ENCODE data around the gene TTLL8. TPM values are rescaled to one million over a fixed set of nuclear protein-coding genes. Genes with fewer than 3 reads are reported as not detected.

TTLL8 gene
- total and polyA plus RNA-seq, 12 donors: not detected

- TF ChIP-seq POLR2A (IDR thresholded peaks at IDR 0.05): no peak
- no peak for TF ChIP-seq CTCF (IDR thresholded peaks at IDR 0.05)
- H3K9me3 ChIP-seq (replicated peaks in 1 of 3): no peaks in the 10 kb centered on the region
- DNase-seq: peak in 6 of 7 donors; percentile 23 to 55 (median 40)
- intact Hi-C loops (cut with DNase I): no loop called here
- H3K36me3 ChIP-seq (replicated peaks in 1 of 2): no peaks in the 10 kb centered on the region
- H3K4me3 ChIP-seq: no peak overlapping the region
- H3K4me1 ChIP-seq (replicated peaks in 1 of 2): peaks cover 48 to 63% of the 10 kb centered on the region in 2 donors
- no peaks in the 10 kb centered on the region for H3K27me3 ChIP-seq
- WGBS, 4 donors: 83 to 90% (median 85%) methylated on average over 5 to 8 of the region's 8 CpGs
- H3K27ac ChIP-seq: peak overlapping the region; percentile 65 to 96 (median 94)
Measured at GRCh38 chr22:49969751-49970527, 88.2 kb downstream of the TTLL8 start.

- WGBS, 4 donors: 95 to 99% (median 96%) methylated on average over 4 to 16 of the region's 16 CpGs
- H3K9me3 ChIP-seq (replicated peaks in 1 of 3): no peaks in the 10 kb centered on the region
- no peaks in the 10 kb centered on the region for H3K27me3 ChIP-seq
- H3K36me3 ChIP-seq (replicated peaks in 1 of 2): peaks cover 0 to 2% of the 10 kb centered on the region in 2 donors
- no peak overlapping the region for H3K4me3 ChIP-seq
- TF ChIP-seq POLR2A (IDR thresholded peaks at IDR 0.05) (no peak), CTCF (IDR thresholded peaks at IDR 0.05) (no peak)
- peak in 6 of 7 donors; percentile 30 to 59 (median 40) for DNase-seq
- intact Hi-C loops (cut with DNase I): no loop called here
- H3K4me1 ChIP-seq (replicated peaks in 1 of 2): peaks cover 57 to 72% of the 10 kb centered on the region in 2 donors
- H3K27ac ChIP-seq: peak overlapping the region in 4 of 5 donors; percentile 94 to 97 (median 95)
Measured at GRCh38 chr22:49968831-49969661, 89.1 kb downstream of the TTLL8 start.

Other genes starting within 250 kb of the TTLL8 start
- 10 to 100 TPM; 13.8 to 62.4 (median 26.3) TPM for gene BRD1, start 230.4 kb downstream of the TTLL8 start, total RNA-seq
- gene BRD1, start 230.4 kb downstream of the TTLL8 start, polyA plus RNA-seq: 10 to 100 TPM in 2 of 3 donors, 1 to 10 TPM in 1; 9.4 to 29.8 (median 26.9) TPM
- 1 to 10 TPM; 4.1 to 8.6 (median 6.1) TPM for gene ZBED4, start 204.5 kb downstream of the TTLL8 start, total RNA-seq
- 1 to 10 TPM; 2.1 to 5.1 (median 3.0) TPM for gene ZBED4, start 204.5 kb downstream of the TTLL8 start, polyA plus RNA-seq
- 10 to 100 TPM in 8 of 9 donors, 1 to 10 TPM in 1; 9.8 to 33.6 (median 22.3) TPM for gene ALG12, start 139.9 kb downstream of the TTLL8 start, total RNA-seq
- gene ALG12, start 139.9 kb downstream of the TTLL8 start, polyA plus RNA-seq: 10 to 100 TPM in 2 of 3 donors, 1 to 10 TPM in 1; 6.4 to 11.6 (median 11.3) TPM
- 10 to 100 TPM; 16.5 to 63.4 (median 45.4) TPM for gene CRELD2, start 139.7 kb downstream of the TTLL8 start, total RNA-seq
- 10 to 100 TPM; 14.5 to 28.1 (median 23.0) TPM for gene CRELD2, start 139.7 kb downstream of the TTLL8 start, polyA plus RNA-seq
- gene PIM3, start 97.5 kb downstream of the TTLL8 start, total RNA-seq: 10 to 100 TPM; 11.3 to 99.2 (median 54.7) TPM
- 10 to 100 TPM in 2 of 3 donors, 1 to 10 TPM in 1; 7.2 to 70.0 (median 42.0) TPM for gene PIM3, start 97.5 kb downstream of the TTLL8 start, polyA plus RNA-seq
- gene IL17REL, start 45.5 kb downstream of the TTLL8 start, total RNA-seq: not detected
- not detected for gene IL17REL, start 45.5 kb downstream of the TTLL8 start, polyA plus RNA-seq
- gene MLC1, start 27.1 kb upstream of the TTLL8 start, total RNA-seq: under 1 TPM in 1 of 9 donors, not detected in 8; 0.22 TPM
- under 1 TPM in 1 of 3 donors, not detected in 2; 0.03 TPM for gene MLC1, start 27.1 kb upstream of the TTLL8 start, polyA plus RNA-seq
- gene MOV10L1, start 31.7 kb upstream of the TTLL8 start, total RNA-seq: under 1 TPM in 5 of 9 donors, not detected in 4; 0.14 to 0.46 (median 0.39) TPM
- under 1 TPM in 2 of 3 donors, not detected in 1; 0.40 to 0.74 TPM for gene MOV10L1, start 31.7 kb upstream of the TTLL8 start, polyA plus RNA-seq
- gene PANX2, start 112.4 kb upstream of the TTLL8 start, total RNA-seq: 1 to 10 TPM in 2 of 9 donors, under 1 TPM in 7; 0.26 to 2.6 (median 0.67) TPM
- 1 to 10 TPM in 2 of 3 donors, under 1 TPM in 1; 0.22 to 4.1 (median 2.0) TPM for gene PANX2, start 112.4 kb upstream of the TTLL8 start, polyA plus RNA-seq
- gene TRABD, start 127.6 kb upstream of the TTLL8 start, total RNA-seq: 10 to 100 TPM; 13.5 to 46.8 (median 28.6) TPM
- gene TRABD, start 127.6 kb upstream of the TTLL8 start, polyA plus RNA-seq: 10 to 100 TPM in 2 of 3 donors, 1 to 10 TPM in 1; 3.0 to 79.0 (median 48.9) TPM
- 10 to 100 TPM; 28.2 to 52.0 (median 33.9) TPM for gene SELENOO, start 142.7 kb upstream of the TTLL8 start, total RNA-seq
- gene SELENOO, start 142.7 kb upstream of the TTLL8 start, polyA plus RNA-seq: 10 to 100 TPM in 2 of 3 donors, 1 to 10 TPM in 1; 1.9 to 89.0 (median 73.5) TPM
- gene TUBGCP6, start 186.7 kb upstream of the TTLL8 start, total RNA-seq: 10 to 100 TPM; 20.0 to 64.8 (median 46.8) TPM
- gene TUBGCP6, start 186.7 kb upstream of the TTLL8 start, polyA plus RNA-seq: 100 to 1,000 TPM in 2 of 3 donors, 1 to 10 TPM in 1; 8.3 to 171 (median 111) TPM
- gene HDAC10, start 193.0 kb upstream of the TTLL8 start, total RNA-seq: 10 to 100 TPM in 8 of 9 donors, 1 to 10 TPM in 1; 9.7 to 72.1 (median 39.1) TPM
- 100 to 1,000 TPM in 1 of 3 donors, 10 to 100 TPM in 1, 1 to 10 TPM in 1; 2.0 to 179 (median 79.3) TPM for gene HDAC10, start 193.0 kb upstream of the TTLL8 start, polyA plus RNA-seq
- 1 to 10 TPM; 3.1 to 6.8 (median 5.2) TPM for gene MAPK12, start 203.4 kb upstream of the TTLL8 start, total RNA-seq
- gene MAPK12, start 203.4 kb upstream of the TTLL8 start, polyA plus RNA-seq: 10 to 100 TPM in 2 of 3 donors, 1 to 10 TPM in 1; 1.7 to 17.1 (median 13.9) TPM
- gene MAPK11, start 212.1 kb upstream of the TTLL8 start, total RNA-seq: 1 to 10 TPM; 3.0 to 9.3 (median 6.7) TPM
- 10 to 100 TPM in 2 of 3 donors, 1 to 10 TPM in 1; 2.0 to 29.5 (median 25.1) TPM for gene MAPK11, start 212.1 kb upstream of the TTLL8 start, polyA plus RNA-seq
- 100 to 1,000 TPM in 8 of 9 donors, 10 to 100 TPM in 1; 12.4 to 412 (median 324) TPM for gene PLXNB2, start 249.3 kb upstream of the TTLL8 start, total RNA-seq
- gene PLXNB2, start 249.3 kb upstream of the TTLL8 start, polyA plus RNA-seq: 100 to 1,000 TPM in 2 of 3 donors, 10 to 100 TPM in 1; 38.1 to 431 (median 268) TPM